ENCODE measurements around the gene THEMIS. TPM values are rescaled to one million over a fixed set of nuclear protein-coding genes. Genes with fewer than 3 reads are reported as not detected.

Gene THEMIS
- total RNA-seq, 1 experiment from 2014 or later = not detected

- H3K4me1 Mint-ChIP-seq (ENCODE audit: low read depth, unreplicated experiment) = no peaks in the 10 kb centered on the region
- Histone ChIP-seq H3K36me3 (ENCODE audit: control insufficient read depth, insufficient read depth, low read length) (no peaks in the 10 kb centered on the region), H3K4me1 (peaks cover 17% of the 10 kb centered on the region), H3K4me3 (ENCODE audit: low read depth, low read length) (no peak overlapping the region), H3K9me3 (0 out of 2 replicates have a peak, but pooled peaks cover 3% of the 10 kb centered on the region), H3K27me3 (replicated peaks; ENCODE audit: control insufficient read depth, insufficient read depth, low read length) (no peaks in the 10 kb centered on the region)
- H3K9me3 Mint-ChIP-seq (ENCODE audit: unreplicated experiment) = no peaks in the 10 kb centered on the region
- no peaks in the 10 kb centered on the region for H3K27me3 Mint-ChIP-seq (ENCODE audit: insufficient read depth, unreplicated experiment)
- no peak for TF ChIP-seq CTCF (IDR thresholded peaks at IDR 0.05; ENCODE audit: insufficient read depth in 1 of 2, low read depth in 1 of 2, low read length in 1 of 2, severe bottlenecking in 1 of 2, unreplicated experiment in 1 of 2)
- DNase-seq = no peak
- no TSS peak for BruUV-seq (replicated peaks)
- intact Hi-C loops (cut with micrococcal nuclease; ENCODE audit: unreplicated experiment) = no loop called here
- no peaks in the 10 kb centered on the region for H3K36me3 Mint-ChIP-seq (ENCODE audit: insufficient read depth, unreplicated experiment)
- H3K4me3 Mint-ChIP-seq (ENCODE audit: unreplicated experiment) = no peak overlapping the region
- ChIA-PET CTCF (no interaction called here), POLR2A (no interaction called here)
- H3K27ac Mint-ChIP-seq (ENCODE audit: unreplicated experiment) = no peak overlapping the region
These were observed 31.7 kb downstream of the THEMIS start for GRCh38 chr6:127869183-127869582.

GRCh38 chr6:127868338-127868737 lies 32.5 kb downstream of the THEMIS start:
- BruUV-seq (replicated peaks) = no TSS peak
- H3K9me3 Mint-ChIP-seq (ENCODE audit: unreplicated experiment) = no peaks in the 10 kb centered on the region
- H3K4me1 ChIP-seq = peaks cover 18% of the 10 kb centered on the region
- H3K4me1 Mint-ChIP-seq (ENCODE audit: low read depth, unreplicated experiment) = no peaks in the 10 kb centered on the region
- H3K36me3 Mint-ChIP-seq (ENCODE audit: insufficient read depth, unreplicated experiment) = no peaks in the 10 kb centered on the region
- no peak overlapping the region for H3K4me3 ChIP-seq (ENCODE audit: low read depth, low read length)
- intact Hi-C loops (cut with micrococcal nuclease; ENCODE audit: unreplicated experiment) = no loop called here
- no peaks in the 10 kb centered on the region for H3K27me3 ChIP-seq (replicated peaks; ENCODE audit: control insufficient read depth, insufficient read depth, low read length)
- ChIA-PET POLR2A (no interaction called here), CTCF (interaction anchor here (0.6 kb wide), 1 partner anchor 47 kb away, joined by 3 read pairs; no protein-coding TSS in a partner anchor)
- no peak for DNase-seq
- 0 out of 2 replicates have a peak, but pooled peaks cover 3% of the 10 kb centered on the region for H3K9me3 ChIP-seq
- no peak overlapping the region for H3K27ac Mint-ChIP-seq (ENCODE audit: unreplicated experiment)
- H3K4me3 Mint-ChIP-seq (ENCODE audit: unreplicated experiment) = no peak overlapping the region
- no peaks in the 10 kb centered on the region for H3K36me3 ChIP-seq (ENCODE audit: control insufficient read depth, insufficient read depth, low read length)
- no peaks in the 10 kb centered on the region for H3K27me3 Mint-ChIP-seq (ENCODE audit: insufficient read depth, unreplicated experiment)
- no peak for TF ChIP-seq CTCF (IDR thresholded peaks at IDR 0.05; ENCODE audit: insufficient read depth in 1 of 2, low read depth in 1 of 2, low read length in 1 of 2, severe bottlenecking in 1 of 2, unreplicated experiment in 1 of 2)

GRCh38 chr6:127866766-127867165 lies 34.1 kb downstream of the THEMIS start:
- no peaks in the 10 kb centered on the region for H3K9me3 ChIP-seq
- ChIA-PET CTCF (no interaction called here), POLR2A (no interaction called here)
- no peaks in the 10 kb centered on the region for H3K36me3 Mint-ChIP-seq (ENCODE audit: insufficient read depth, unreplicated experiment)
- DNase-seq = no peak
- no peak overlapping the region for H3K4me3 Mint-ChIP-seq (ENCODE audit: unreplicated experiment)
- H3K36me3 ChIP-seq (ENCODE audit: control insufficient read depth, insufficient read depth, low read length) = no peaks in the 10 kb centered on the region
- no peaks in the 10 kb centered on the region for H3K27me3 Mint-ChIP-seq (ENCODE audit: insufficient read depth, unreplicated experiment)
- H3K4me1 ChIP-seq = peaks cover 18% of the 10 kb centered on the region
- H3K4me1 Mint-ChIP-seq (ENCODE audit: low read depth, unreplicated experiment) = no peaks in the 10 kb centered on the region
- H3K27me3 ChIP-seq (replicated peaks; ENCODE audit: control insufficient read depth, insufficient read depth, low read length) = no peaks in the 10 kb centered on the region
- no peak overlapping the region for H3K27ac Mint-ChIP-seq (ENCODE audit: unreplicated experiment)
- TF ChIP-seq CTCF (IDR thresholded peaks at IDR 0.05; ENCODE audit: insufficient read depth in 1 of 2, low read depth in 1 of 2, low read length in 1 of 2, severe bottlenecking in 1 of 2, unreplicated experiment in 1 of 2) = no peak
- H3K9me3 Mint-ChIP-seq (ENCODE audit: unreplicated experiment) = no peaks in the 10 kb centered on the region
- no peak overlapping the region for H3K4me3 ChIP-seq (ENCODE audit: low read depth, low read length)
- intact Hi-C loops (cut with micrococcal nuclease; ENCODE audit: unreplicated experiment) = no loop called here
- no TSS peak for BruUV-seq (replicated peaks)

Data from Caco-2 (cell line).